GM12878 (cell line): ENCODE measurements around the gene GRHL1. TPM values are rescaled to one million over a fixed set of nuclear protein-coding genes. Genes with fewer than 3 reads are reported as not detected.

Experiments used
- ATAC-seq: fragments of 200-7000 bp; cut with Tn5 transposase; 3 replicates; pipeline ENCODE4 v1.9.1; 2020; ENCODE audit warnings: mild to moderate bottlenecking, moderate library complexity
- BruUV-seq: library from RNA; stranded (reverse); fragments of 400-500 nt; replicated peaks from 2 replicates; lab custom pipeline; 2021; lab: Mats Ljungman, UMichigan
- CTCF ChIA-PET: fragments of 300-600 bp; sonication (Branson Sonifier 250); formaldehyde crosslinking; extraction: SDS; loops from one replicate; lab custom pipeline; 2021; ENCODE audit warnings: inconsistent platforms; lab: Yijun Ruan, JAX
- POLR2A ChIA-PET: fragments of 350-600 bp; formaldehyde crosslinking; extraction: SDS; loops from one replicate; lab custom pipeline; 2021; ENCODE audit warnings: inconsistent platforms; lab: Charles Lee
- RAD21 ChIA-PET: fragments of 300-600 bp; sonication (Branson Sonifier 250); formaldehyde crosslinking; loops from one replicate; lab custom pipeline; 2023; ENCODE audit warnings: antibody characterized with exemption; ENCODE audit not compliant: unreplicated experiment; lab: Charles Lee
- SMC1A ChIA-PET: fragments of 300-600 bp; sonication (Branson Sonifier 250); formaldehyde crosslinking; loops from one replicate; lab custom pipeline; 2023; ENCODE audit not compliant: unreplicated experiment, uncharacterized antibody; lab: Charles Lee
- DNase-seq: peaks from one replicate; pipeline ENCODE4 v3.0.0-alpha.2; 2011; ENCODE audit warnings: low read depth, low spot score
- FAIRE-seq: peaks from 3 replicates; lab custom pipeline; 2011; peaks lifted over from hg19 to GRCh38; lab: Jason Lieb, UNC
- H2AFZ ChIP-seq: 2 replicates; pipeline ENCODE4 v1.6.0; 2011; ENCODE audit warnings: low read depth, low read length, control low read depth; ENCODE audit not compliant: control insufficient read depth
- H3K27ac ChIP-seq: 2 replicates; pipeline ENCODE4 v1.5.1; 2011; ENCODE audit warnings: control low read depth; ENCODE audit not compliant: control insufficient read depth, insufficient read depth
- H3K27me3 ChIP-seq, 2 experiments: replicated peaks in 1 of 2; 2 replicates each; pipeline versions ENCODE4 v1.6.0 to v1.6.1; 2011; ENCODE audit warnings: low read length in 1 of 2; ENCODE audit not compliant: control insufficient read depth in 2 of 2, insufficient read depth in 2 of 2
- H3K36me3 ChIP-seq, 2 experiments: 2 replicates each; pipeline ENCODE4 v1.5.1; 2011; ENCODE audit warnings: low read length in 1 of 2; ENCODE audit not compliant: control insufficient read depth in 2 of 2, insufficient read depth in 2 of 2
- H3K4me1 ChIP-seq: 2 replicates; pipeline ENCODE4 v1.6.1; 2011; ENCODE audit warnings: mild to moderate bottlenecking, low read length, moderate library complexity, mixed read lengths; ENCODE audit not compliant: control insufficient read depth, insufficient read depth
- H3K4me2 ChIP-seq: 2 replicates; pipeline ENCODE4 v1.6.0; 2011; ENCODE audit warnings: control low read depth; ENCODE audit not compliant: control insufficient read depth, insufficient read depth
- H3K4me3 ChIP-seq: fragments of 200-600 bp; sonication (generic); 2 replicates; pipeline ENCODE4 v1.5.1; 2016
- H3K79me2 ChIP-seq: 2 replicates; pipeline ENCODE4 v1.6.0; 2011; ENCODE audit warnings: low read length; ENCODE audit not compliant: control insufficient read depth, insufficient read depth
- H3K9ac ChIP-seq: 2 replicates; pipeline ENCODE4 v1.8.0; 2011; ENCODE audit warnings: low read length, control low read depth, mixed read lengths; ENCODE audit not compliant: control insufficient read depth, insufficient read depth
- H3K9me3 ChIP-seq: replicated peaks from 3 replicates; pipeline ENCODE4 v1.5.1; 2011; ENCODE audit warnings: mild to moderate bottlenecking, low read length; ENCODE audit not compliant: control insufficient read depth, insufficient read depth
- H4K20me1 ChIP-seq: 2 replicates; pipeline ENCODE4 v1.6.0; 2011; ENCODE audit not compliant: control insufficient read depth, insufficient read depth
- CBX3 ChIP-seq: fragments of 200-600 bp; sonication (generic); IDR thresholded peaks from 2 replicates; pipeline ENCODE4 v1.6.1; 2016; ENCODE audit warnings: low read depth, borderline replicate concordance
- CEBPB ChIP-seq, 2 experiments: fragments of 150-350 bp in 1 of 2; IDR thresholded peaks; 2 replicates each; pipeline ENCODE4 v1.6.1; 2012 to 2014; ENCODE audit warnings: low read depth in 2 of 2, low read length in 2 of 2, borderline replicate concordance in 1 of 2, inconsistent platforms in 1 of 2
- CHD1 ChIP-seq: IDR thresholded peaks from 2 replicates; pipeline ENCODE4 v1.6.1; 2012; ENCODE audit warnings: low read depth, low read length, improper control_type of control experiment
- CHD4 ChIP-seq: fragments of 200-600 bp; sonication (generic); IDR thresholded peaks from 2 replicates; pipeline ENCODE4 v1.6.1; 2016; ENCODE audit warnings: mild to moderate bottlenecking
- HDAC6 ChIP-seq: fragments of 200-600 bp; sonication (generic); IDR thresholded peaks from one replicate; pipeline ENCODE4 v1.8.0; 2017; ENCODE audit warnings: antibody characterized with exemption; ENCODE audit not compliant: unreplicated experiment
- IKZF1 ChIP-seq: fragments of 450-650 bp; conservative IDR thresholded peaks from 2 replicates; pipeline ENCODE4 v1.6.1; 2017; ENCODE audit warnings: antibody characterized with exemption, mild to moderate bottlenecking
- IRF4 ChIP-seq: IDR thresholded peaks from 2 replicates; pipeline ENCODE4 v1.6.1; 2011; ENCODE audit warnings: low read depth, low read length
- JUNB ChIP-seq: IDR thresholded peaks from 2 replicates; pipeline ENCODE4 v1.6.1; 2016; ENCODE audit warnings: antibody characterized with exemption, mild to moderate bottlenecking
- MXI1 ChIP-seq: fragments of 150-350 bp; IDR thresholded peaks from 2 replicates; pipeline ENCODE4 v1.6.1; 2011; ENCODE audit warnings: low read depth, mild to moderate bottlenecking, inconsistent platforms, low read length, improper control_type of control experiment
- NR2C2 ChIP-seq: IDR thresholded peaks from 2 replicates; pipeline ENCODE4 v1.6.1; 2011; ENCODE audit warnings: borderline replicate concordance, low read depth; ENCODE audit not compliant: control insufficient read depth, insufficient read length
- SPI1 ChIP-seq: IDR thresholded peaks from 2 replicates; pipeline ENCODE4 v1.6.1; 2011; ENCODE audit warnings: low read depth, mild to moderate bottlenecking, low read length, moderate library complexity, borderline replicate concordance; ENCODE audit not compliant: insufficient read depth
- ZNF384 ChIP-seq: IDR thresholded peaks from 2 replicates; pipeline ENCODE4 v1.6.1; 2012; ENCODE audit warnings: low read depth, mild to moderate bottlenecking, low read length, improper control_type of control experiment, borderline replicate concordance
- WGBS: methylation state at CpG from one replicate; pipeline ENCODE4 v1.1.6; 2016; ENCODE audit warnings: low lambda C conversion rate; ENCODE audit not compliant: insufficient replicate concordance, insufficient coverage; ENCODE audit errors: missing lambda C conversion rate; 5-methylcytosine and 5-hydroxymethylcytosine counted together
- in situ Hi-C: fragments of 300-500 bp; cut with MboI; formaldehyde crosslinking; loops from 9 replicates; pipeline ENCODE4 v1.14.3; 2018; ENCODE audit warnings: mixed read lengths
- intact Hi-C: fragments of 100-400 bp; cut with micrococcal nuclease; formaldehyde crosslinking; loops from one replicate; pipeline ENCODE4 v1.14.2; 2022; ENCODE audit not compliant: unreplicated experiment
- polyA plus RNA-seq, 11 experiments: library from polyadenylated mRNA; depleted of rRNA in 4 of 11; unstranded in 6 of 11; stranded (reverse) in 5 of 11; fragments of >200 nt; fragmentation: Nextera tagmentation in 4 of 11; fragmentation: Illumina TruSeq in 1 of 11; extraction: Ambion mirVana in 4 of 11; extraction: Trizol in 1 of 11; gene quantifications; 1 replicate in 1 of 11; 2 replicates in 10 of 11; pipeline versions ENCODE4 v1.2.1 to v1.2.3, GENCODE V29; 2011 to 2016; ENCODE audit warnings: inconsistent platforms in 2 of 11, missing spikeins in 2 of 11, low read depth in 1 of 11
- total RNA-seq, 4 experiments: library from RNA; depleted of rRNA in 3 of 4; stranded (reverse); fragments of >200 nt in 3 of 4; fragmentation: Illumina TruSeq in 1 of 4; extraction: Trizol in 1 of 4; gene quantifications; 2 replicates each; pipeline versions ENCODE4 v1.2.1 to v1.2.3, GENCODE V29; 2013 to 2021
- TF ChIP-seq, protein P1 (sequence below): IDR thresholded peaks from 2 replicates; pipeline ENCODE4 v1.6.1; 2011; ENCODE audit warnings: borderline replicate concordance, low read depth, mild to moderate bottlenecking, moderate library complexity, low read length; ENCODE audit not compliant: insufficient read depth, poor library complexity, severe bottlenecking
- TF ChIP-seq, protein P2 (sequence below): IDR thresholded peaks from 2 replicates; pipeline ENCODE4 v1.6.1; 2012; ENCODE audit warnings: mild to moderate bottlenecking, low read depth, low read length
- TF ChIP-seq, protein P3 (sequence below): IDR thresholded peaks from 2 replicates; pipeline ENCODE4 v1.6.1; 2012; ENCODE audit warnings: low read depth, low read length, improper control_type of control experiment
- TF ChIP-seq, protein P4 (sequence below): fragments of 150-350 bp; IDR thresholded peaks from 2 replicates; pipeline ENCODE4 v1.6.1; 2014; ENCODE audit warnings: mild to moderate bottlenecking, low read depth, low read length

GRHL1 gene
- total and polyA plus RNA-seq, 10 of the 15 experiments (the other 5 are each of a cell fraction or from before 2014, with no cell fraction given): 0.09 to 0.81 (median 0.28) TPM; not detected in 1

DNA sequence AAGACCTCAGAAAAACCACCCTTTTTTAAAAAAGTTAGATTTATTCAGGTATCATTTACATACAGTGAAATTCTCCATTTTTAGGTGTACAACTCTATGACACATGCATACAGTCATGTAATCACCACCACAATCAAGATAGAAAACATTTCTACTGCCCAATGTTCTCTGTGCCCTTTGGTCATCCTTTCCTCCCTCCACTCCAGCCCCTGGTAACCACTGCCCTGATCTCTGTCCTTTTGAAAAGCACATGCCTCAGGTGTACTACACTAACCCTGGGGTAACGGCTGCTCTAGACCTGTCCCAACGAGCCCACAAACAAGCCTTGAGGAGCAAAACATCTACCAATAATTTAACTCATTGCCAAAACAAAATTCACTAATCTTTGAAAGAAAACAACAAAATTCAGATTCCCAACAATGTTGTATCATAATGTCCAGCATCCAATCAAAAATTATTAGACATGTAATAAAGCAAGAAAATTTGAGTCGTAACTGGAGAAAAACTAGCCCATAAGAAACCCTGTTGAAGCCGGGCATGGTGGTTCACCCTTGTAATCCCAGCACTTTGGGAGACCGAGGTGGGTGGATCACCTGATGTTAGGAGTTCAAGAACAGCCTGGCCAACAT is 65.9 kb downstream of the GRHL1 start:
- ChIA-PET CTCF (interaction anchor here (1.6 kb wide), 1 partner anchor 33 kb away, joined by 5 read pairs; no protein-coding TSS in a partner anchor), POLR2A (no interaction called here), SMC1A (no interaction called here), RAD21 (no interaction called here)
- in situ Hi-C loops: no loop called here
- WGBS: 57% methylated on average over 5 of the region's 5 CpGs
- no peak overlapping the region for H2AFZ ChIP-seq
- H3K9ac ChIP-seq: no peak overlapping the region
- no peaks in the 10 kb centered on the region for H3K4me1 ChIP-seq
- TF ChIP-seq, protein P1, sequence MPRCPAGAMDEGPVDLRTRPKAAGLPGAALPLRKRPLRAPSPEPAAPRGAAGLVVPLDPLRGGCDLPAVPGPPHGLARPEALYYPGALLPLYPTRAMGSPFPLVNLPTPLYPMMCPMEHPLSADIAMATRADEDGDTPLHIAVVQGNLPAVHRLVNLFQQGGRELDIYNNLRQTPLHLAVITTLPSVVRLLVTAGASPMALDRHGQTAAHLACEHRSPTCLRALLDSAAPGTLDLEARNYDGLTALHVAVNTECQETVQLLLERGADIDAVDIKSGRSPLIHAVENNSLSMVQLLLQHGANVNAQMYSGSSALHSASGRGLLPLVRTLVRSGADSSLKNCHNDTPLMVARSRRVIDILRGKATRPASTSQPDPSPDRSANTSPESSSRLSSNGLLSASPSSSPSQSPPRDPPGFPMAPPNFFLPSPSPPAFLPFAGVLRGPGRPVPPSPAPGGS: no peak
- TF ChIP-seq CHD1 (no peak), IRF4 (no peak), SPI1 (no peak), CBX3 (no peak), MXI1 (no peak), HDAC6 (no peak), ZNF384 (no peak), JUNB (no peak), CEBPB (IDR thresholded peaks at IDR 0.05; ENCODE audit: borderline replicate concordance in 1 of 2, low read depth in 2 of 2, low read length in 2 of 2) (no peak), NR2C2 (no peak), IKZF1 (no peak), CHD4 (no peak)
- TF ChIP-seq, protein P2, sequence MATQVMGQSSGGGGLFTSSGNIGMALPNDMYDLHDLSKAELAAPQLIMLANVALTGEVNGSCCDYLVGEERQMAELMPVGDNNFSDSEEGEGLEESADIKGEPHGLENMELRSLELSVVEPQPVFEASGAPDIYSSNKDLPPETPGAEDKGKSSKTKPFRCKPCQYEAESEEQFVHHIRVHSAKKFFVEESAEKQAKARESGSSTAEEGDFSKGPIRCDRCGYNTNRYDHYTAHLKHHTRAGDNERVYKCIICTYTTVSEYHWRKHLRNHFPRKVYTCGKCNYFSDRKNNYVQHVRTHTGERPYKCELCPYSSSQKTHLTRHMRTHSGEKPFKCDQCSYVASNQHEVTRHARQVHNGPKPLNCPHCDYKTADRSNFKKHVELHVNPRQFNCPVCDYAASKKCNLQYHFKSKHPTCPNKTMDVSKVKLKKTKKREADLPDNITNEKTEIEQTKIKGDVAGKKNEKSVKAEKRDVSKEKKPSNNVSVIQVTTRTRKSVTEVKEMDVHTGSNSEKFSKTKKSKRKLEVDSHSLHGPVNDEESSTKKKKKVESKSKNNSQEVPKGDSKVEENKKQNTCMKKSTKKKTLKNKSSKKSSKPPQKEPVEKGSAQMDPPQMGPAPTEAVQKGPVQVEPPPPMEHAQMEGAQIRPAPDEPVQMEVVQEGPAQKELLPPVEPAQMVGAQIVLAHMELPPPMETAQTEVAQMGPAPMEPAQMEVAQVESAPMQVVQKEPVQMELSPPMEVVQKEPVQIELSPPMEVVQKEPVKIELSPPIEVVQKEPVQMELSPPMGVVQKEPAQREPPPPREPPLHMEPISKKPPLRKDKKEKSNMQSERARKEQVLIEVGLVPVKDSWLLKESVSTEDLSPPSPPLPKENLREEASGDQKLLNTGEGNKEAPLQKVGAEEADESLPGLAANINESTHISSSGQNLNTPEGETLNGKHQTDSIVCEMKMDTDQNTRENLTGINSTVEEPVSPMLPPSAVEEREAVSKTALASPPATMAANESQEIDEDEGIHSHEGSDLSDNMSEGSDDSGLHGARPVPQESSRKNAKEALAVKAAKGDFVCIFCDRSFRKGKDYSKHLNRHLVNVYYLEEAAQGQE: no peak
- TF ChIP-seq, protein P3, sequence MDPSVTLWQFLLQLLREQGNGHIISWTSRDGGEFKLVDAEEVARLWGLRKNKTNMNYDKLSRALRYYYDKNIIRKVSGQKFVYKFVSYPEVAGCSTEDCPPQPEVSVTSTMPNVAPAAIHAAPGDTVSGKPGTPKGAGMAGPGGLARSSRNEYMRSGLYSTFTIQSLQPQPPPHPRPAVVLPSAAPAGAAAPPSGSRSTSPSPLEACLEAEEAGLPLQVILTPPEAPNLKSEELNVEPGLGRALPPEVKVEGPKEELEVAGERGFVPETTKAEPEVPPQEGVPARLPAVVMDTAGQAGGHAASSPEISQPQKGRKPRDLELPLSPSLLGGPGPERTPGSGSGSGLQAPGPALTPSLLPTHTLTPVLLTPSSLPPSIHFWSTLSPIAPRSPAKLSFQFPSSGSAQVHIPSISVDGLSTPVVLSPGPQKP: no peak
- TF ChIP-seq, protein P4, sequence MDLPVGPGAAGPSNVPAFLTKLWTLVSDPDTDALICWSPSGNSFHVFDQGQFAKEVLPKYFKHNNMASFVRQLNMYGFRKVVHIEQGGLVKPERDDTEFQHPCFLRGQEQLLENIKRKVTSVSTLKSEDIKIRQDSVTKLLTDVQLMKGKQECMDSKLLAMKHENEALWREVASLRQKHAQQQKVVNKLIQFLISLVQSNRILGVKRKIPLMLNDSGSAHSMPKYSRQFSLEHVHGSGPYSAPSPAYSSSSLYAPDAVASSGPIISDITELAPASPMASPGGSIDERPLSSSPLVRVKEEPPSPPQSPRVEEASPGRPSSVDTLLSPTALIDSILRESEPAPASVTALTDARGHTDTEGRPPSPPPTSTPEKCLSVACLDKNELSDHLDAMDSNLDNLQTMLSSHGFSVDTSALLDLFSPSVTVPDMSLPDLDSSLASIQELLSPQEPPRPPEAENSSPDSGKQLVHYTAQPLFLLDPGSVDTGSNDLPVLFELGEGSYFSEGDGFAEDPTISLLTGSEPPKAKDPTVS: no peak
- no peak overlapping the region for H3K27ac ChIP-seq
- no TSS peak for BruUV-seq
- H3K4me3 ChIP-seq: no peak overlapping the region
- H3K79me2 ChIP-seq: no peaks in the 10 kb centered on the region
- intact Hi-C loops: no loop called here
- no peaks in the 10 kb centered on the region for H4K20me1 ChIP-seq
- DNase-seq (no peak), ATAC-seq (no peak), FAIRE-seq (no peak)
- no peaks in the 10 kb centered on the region; a peak in 2 of 4 replicates for H3K27me3 ChIP-seq
- H3K9me3 ChIP-seq: peaks cover 2% of the 10 kb centered on the region; the same call in 1 of the 3 replicates
- no peak overlapping the region for H3K4me2 ChIP-seq
- H3K36me3 ChIP-seq: no peaks in the 10 kb centered on the region
